ENCODE data around the gene PLCH1.

PLCH1 gene

DNA sequence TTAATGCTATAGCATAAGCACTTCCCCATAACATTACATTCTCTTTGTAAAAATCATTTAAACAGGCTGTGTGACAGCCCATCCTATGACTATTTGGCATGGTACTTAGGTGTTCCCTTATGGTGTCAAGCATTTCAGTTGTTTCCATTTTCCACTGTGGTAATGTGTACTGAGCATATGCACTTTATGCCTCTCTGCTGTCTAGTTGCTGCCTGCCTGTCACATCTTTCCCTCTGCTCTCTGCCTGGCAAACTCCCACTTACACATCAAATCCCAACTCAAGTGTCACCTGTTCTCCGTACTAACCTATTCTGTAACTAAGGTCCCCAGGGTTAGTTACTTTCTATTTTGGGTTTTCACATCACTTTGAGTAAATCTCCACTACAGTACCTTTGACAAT, 367.0 kb downstream of the PLCH1 start:
- DNase-seq (ENCODE audit: low read depth): no peak

DNA sequence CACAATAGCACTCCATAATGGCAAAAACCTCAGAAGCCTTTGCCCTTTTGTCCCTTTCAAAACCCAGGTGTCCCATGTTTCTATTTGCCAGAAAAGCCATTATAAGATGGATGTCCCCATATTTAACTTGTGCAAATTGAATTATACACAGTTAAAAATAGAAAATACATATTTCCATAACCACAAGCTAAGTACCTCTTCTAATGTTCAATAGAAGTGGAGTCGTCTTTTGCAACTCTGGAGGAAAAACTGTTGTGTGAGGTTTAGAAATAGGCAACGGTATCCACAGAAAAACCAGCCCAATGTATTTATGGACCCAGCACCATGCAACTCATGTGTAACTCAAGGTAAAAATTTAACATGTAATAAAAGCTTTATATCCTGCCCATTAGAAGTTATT, 367.8 kb downstream of the PLCH1 start:
- DNase-seq (ENCODE audit: low read depth): no peak

DNA sequence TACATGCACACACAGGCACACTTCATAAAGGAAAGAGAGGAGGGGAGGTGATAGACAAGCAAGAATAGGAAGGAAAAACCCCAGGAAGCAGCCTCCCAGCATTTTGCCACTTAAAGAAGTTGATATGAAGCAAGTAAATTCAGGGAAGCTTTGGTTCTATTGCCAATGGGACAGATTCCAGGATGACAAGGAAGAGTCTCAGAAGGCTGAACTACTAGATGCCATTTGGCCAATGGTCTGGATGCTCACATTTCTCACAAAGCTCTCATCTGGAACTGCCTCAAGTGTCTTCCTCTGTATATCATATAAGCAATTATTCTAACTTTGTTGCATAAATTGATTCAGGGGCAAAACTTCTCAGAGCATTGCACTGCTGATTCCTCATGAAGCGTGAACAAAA, 372.6 kb downstream of the PLCH1 start:
- no peak for DNase-seq (ENCODE audit: low read depth)

DNA sequence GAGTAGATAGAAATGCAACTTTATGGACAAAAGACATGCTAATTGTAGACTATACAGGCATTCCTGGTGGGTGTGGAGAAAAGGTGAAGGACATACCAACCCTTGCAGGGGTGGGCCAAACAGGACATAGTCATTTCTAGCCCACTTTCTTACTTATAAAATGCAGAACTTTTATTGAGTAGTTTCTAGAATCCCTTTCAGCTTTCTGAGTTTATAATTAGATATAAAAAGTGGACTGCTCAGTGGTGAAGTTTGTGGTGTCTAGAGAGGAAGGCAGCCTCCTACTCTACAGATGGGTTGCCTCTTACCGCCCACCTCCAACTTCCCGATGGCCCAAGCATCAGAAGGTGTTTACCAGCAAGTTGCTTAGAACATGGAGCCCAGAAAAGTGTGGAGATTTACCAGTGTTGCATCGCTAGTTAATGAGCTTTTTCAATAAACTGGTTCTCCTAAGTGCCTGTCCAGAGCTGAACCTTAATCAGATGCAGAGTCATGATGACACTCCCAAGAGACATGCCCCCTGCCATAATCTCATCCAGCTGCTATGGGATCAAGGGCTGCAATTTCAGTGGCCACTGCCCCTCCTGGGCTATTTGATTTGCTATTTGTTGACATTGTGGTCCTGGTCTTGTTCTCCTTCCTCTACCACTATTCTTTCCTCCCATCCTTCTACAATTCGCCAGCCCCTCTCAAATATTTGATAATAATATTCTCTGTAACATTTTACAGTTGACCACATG, 373.9 kb downstream of the PLCH1 start:
- no peak for DNase-seq (ENCODE audit: low read depth)

DNA sequence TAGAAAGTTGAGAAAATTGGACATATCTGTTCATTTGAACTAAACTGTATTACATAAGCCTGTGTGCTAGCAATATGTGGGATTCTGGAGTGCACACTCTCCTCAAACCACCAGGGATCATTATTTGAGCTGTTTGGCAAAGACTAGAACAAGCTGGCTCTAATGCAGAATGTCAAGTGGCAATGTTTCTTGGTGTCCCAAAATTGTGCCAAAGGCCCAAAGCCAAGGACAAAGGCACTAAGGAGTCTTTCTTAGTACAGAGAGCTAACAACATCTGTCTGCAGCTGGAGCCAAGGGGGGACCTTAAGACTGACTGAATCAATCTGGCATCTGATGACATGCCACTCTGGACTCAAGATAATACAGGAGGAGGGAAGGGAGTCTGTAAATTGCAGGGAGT, 374.7 kb downstream of the PLCH1 start:
- no peak for DNase-seq (ENCODE audit: low read depth)

DNA sequence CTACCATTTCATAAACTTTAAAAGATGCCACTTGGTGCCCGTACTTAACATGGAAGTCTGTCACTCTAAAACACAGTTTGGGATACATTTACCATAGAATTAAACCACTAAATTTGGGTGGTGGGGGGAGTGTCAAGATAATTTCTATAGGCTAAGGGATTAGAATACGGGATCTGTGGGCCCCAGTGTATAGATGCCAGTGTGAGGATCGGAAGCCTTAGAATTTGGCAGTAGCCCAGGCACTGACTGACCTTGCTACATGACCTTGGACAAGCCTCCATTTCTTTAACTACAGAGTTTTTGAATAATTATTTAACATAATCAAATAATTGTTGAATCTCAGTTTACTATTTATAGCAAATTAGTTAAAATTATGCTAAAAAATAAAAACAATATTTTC, 375.1 kb downstream of the PLCH1 start:
- DNase-seq (ENCODE audit: low read depth): no peak

DNA sequence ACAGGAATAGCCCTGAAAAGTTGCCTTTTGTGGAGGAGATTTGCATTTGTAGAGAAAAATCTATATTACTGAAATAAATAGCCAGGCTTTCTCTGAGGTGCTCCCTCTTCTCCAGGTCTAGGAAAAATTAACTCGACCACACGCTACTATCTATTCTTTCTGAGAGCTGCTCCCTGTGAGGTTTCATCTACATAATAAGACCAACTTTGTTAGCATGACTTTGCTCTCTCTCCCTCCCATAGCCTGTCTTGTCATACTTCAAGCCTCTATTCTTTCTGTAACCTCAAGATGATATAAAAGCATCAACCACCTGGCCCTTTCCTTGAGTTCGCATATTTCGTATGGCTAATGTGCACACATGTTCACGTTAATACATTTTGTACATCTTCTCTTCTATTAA, 375.6 kb downstream of the PLCH1 start:
- no peak for DNase-seq (ENCODE audit: low read depth)

DNA sequence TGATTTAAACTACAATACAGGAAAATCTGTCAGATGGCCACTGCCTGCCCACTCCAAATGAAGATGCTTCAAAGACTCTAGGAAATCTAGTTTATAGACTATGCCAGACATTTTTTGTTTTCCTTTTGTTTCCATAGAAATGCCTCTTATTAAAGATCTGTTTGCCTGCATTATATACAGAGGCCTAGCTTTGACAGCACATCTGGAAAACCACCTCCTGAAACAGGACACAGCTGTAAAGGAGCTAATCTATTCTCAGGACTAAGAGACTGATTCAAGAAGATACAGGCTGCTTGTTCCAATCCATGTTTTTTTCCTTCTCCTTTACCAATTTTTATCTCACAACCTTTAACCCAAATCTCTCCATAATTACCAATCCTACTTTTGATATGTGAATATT, 376.1 kb downstream of the PLCH1 start:
- no peak for DNase-seq (ENCODE audit: low read depth)

DNA sequence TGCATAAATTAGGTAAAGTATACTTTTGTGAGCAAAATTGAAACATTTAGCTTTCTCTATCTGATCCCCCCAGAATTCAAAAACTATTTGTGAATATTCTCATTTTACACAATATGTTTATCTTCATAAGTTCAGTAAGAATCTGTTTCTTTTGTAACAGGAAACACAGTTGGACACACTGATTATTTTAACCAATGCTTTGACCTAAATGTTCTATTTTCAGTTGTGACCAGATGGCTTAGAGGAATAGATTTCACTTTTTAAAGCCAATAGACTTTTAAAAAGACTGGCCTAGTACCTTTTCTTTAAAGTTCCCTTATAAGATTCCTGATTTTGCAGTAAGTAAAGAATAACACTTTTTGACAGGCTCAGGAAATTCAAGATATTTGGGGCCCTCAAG, 377.4 kb downstream of the PLCH1 start:
- no peak for DNase-seq (ENCODE audit: low read depth)

DNA sequence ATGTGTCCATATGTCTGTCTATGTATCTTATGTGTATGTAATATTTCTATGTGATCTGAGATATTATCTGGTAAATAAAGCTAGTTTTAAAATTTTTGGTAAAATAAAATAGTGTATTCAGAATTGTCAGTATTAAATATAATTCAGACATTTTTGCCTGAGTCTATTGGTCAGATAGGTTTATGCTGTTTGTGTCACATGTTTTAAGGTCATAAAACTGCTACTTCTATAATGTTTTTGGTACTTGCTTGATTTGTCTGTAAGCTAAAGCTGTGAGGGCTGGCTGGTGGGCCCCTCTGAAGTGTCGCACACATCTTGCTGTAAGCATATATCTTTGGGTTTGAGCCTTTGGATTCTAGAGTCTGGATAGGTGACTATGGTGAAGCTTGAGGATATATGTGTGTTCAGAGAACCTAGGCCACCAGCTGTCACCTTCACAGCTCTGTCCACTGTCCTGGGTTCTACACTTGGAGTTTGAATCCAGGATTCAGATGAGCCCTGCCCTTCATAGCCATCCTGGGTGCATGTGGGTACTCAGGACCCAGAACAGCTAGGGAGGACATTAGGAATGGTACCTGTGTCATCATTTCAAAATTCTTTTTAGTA, 379.6 kb downstream of the PLCH1 start:
- no peak for DNase-seq (ENCODE audit: low read depth)

DNA sequence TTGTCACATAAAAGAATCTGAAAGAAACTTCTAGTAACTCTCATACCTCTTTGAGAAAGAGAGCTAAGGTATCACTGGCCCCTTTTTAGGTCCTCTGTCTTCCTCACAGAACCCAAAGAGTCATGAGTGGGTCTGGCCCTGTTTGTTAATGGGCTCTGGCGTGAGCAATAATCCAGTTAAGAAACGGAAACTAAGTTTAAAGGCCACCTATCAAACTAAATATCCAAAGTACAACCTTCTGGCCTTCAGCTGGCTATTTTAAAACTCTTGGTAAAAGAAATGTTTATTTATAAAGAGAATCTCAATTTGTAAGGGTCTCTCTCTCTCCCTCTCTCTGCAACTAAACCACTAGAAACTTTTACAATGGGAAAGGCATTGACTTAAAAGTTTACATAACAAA, 380.4 kb downstream of the PLCH1 start:
- no peak for DNase-seq (ENCODE audit: low read depth)

DNA sequence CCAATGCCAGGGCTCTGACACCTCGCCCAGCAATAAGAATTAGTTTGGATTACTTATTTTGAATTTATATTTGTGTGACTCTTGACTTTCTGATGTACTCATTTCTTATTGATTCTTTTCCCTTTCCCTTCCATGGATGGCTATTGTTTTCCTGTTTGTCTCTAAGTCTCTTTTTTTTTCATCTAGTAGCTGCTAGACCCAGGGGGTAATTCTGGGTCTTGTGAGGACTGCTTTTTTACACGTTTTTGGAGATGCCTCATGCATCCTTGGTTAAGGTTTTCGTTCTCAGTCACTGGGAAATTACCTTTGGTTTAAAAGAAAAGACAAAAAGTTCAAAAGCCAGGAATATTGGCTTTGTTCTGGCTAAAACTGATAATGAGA, 381.2 kb downstream of the PLCH1 start:
- DNase-seq (ENCODE audit: low read depth): no peak

DNA sequence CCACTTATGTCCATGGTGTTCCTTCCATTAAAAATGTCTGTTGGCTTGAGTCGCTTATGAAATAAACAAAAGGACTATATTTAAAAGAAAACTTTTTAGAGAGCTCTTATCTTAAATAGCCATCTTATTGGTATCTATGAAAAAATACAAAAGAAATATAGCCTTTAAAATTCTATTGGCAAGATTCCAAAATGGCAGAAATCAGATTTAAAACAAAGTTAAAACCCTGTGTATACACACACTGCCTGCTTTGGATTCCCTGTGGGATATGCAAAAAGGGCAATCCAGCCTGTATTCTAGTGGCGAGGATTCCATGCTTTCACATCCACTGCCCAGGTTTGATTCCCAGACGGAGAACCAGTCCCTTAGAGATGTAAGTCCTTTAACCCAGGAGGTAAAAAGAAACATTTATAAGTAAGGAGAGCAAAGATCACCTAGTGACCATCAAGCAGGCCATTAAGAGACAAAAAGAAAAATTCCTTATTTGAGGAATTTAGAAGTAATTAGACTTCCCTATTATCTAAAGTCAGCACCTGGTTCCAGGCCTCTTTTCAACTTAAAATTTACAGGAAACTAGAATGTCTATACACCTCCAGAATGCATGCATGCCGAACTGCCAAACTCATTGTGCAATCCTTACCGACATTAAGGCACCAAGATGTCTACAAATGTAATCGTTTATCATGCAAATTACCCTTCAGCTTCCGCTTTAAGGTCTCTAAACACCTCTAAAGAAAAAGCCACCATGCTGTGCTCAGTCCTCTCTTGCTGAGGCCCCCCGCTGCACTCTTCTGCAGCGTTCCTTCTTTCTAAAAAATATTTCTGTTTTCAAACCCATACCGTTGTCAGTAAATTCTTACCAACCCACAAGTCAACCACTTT, 381.8 kb downstream of the PLCH1 start:
- DNase-seq (ENCODE audit: low read depth): peak; percentile 7

DNA sequence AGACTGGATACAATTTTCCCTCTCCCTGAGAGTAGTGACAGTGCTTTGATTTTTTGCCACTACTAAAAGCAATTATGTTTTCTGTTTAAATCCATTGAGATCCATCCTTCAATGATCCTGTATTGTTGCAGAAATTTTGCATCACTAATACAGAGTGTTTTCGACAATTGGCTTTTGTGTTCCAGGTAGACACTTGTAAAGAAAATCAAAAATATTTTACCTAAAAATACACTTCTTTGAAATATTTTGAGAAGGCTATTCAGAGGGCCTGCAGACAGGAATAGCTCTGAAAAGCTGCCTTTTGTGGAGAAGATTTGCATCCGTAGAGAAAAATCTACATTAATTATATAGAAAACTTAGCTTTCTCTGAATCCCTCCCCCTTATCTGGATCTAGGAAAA, 384.6 kb downstream of the PLCH1 start:
- DNase-seq (ENCODE audit: low read depth): no peak

DNA sequence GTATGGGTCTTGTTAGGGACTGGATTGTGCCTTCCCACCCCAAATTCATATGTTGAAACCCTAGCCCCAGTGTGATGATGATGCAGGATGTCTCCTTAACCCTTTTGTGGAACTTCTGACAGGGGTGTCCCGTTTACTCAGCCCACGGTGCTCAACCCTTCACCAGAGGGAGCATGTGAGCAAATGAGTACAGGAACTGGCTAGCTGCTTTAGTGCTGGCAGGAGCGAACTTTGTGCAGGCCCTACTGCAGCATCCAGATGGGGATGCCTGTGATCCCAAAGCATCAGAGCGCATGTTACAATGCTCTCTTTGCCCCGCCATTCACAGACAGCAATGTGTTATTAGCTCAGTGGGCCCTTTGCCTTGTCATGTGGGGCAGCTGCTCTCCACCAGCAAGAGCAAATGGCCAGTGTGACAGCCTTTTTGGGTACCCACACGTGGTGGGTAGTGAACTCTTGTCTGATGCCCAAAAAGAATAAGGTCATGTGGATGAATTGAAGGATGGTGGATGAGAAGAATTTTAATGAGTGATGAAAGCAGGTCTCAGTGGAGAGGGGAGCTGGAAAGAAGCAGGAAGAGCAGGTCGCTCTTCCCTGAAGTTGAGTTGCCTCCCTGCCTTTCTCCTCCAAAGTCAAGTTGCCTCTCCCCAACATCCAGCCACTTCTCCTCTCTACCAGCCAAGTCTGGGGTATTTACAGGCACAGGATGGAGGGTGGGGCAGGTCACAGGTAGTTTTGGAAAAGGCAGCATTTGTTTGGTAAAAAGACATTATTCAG, 388.1 kb downstream of the PLCH1 start:
- no peak for DNase-seq (ENCODE audit: low read depth)

DNA sequence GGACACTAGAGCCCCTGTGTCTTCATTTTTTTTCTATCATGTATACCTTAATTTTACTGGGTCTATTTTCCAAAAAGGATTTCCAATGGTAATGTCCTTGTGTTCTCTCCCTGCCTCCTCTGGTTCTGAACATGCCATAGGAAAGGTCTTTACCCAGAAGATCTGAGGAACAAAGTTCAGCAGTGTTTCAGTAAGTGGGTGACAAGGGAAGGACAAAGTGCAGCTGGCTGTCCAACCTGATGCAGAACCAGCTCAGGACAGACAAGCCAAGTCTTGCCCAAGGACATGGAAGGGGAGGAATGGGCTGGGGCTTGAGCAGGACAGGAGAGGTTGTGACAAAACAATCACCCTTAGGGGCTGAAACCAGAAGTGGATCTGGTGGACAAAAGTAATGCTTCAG, 390.2 kb downstream of the PLCH1 start:
- no peak for DNase-seq (ENCODE audit: low read depth)

DNA sequence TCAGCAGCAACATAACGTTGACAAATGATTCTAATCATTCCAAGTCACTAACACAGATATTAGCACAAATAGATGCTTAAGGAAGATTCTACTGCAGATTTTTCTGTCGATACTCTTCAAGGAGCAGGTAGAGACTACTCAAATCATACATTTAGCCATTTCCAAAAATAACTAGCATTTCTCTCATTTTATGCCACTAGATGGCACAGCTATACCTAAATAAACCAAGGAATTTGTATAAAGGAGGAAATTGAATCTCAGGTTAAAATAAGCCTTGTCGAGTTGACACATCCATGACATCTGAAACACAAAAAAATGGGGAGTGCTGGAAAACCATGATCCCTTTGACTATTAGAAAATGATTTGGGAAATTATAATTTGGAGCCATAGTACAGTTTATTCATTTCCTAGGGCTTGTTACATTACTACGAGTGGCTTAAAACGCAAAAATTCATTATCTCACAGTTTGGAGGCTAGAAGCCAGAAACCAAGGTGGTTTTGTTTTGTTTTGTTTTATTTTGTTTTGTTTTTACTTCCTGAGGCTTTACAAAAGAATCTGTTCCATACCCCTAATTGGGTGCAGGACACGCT, 391.9 kb downstream of the PLCH1 start:
- DNase-seq (ENCODE audit: low read depth): peak; percentile 23

DNA sequence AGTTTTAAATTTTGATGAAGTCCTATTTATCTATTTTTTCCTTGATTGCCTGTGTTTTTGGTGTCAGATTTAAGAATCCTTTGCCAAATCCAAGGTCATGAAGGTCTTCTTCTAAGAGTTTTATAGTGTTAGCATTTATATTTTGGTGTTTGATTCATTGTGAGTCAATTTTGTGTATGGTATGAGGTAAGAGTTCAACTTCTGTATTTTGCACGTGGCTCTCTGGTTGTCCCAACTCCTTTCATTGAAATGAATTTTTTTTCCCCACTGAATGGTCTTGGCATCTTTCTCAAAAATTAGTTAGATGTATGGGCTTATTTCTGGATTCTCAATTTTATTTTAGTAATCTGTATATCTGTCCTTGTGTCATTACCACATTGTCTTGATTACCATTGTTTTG, 394.3 kb downstream of the PLCH1 start:
- DNase-seq (ENCODE audit: low read depth): no peak

DNA sequence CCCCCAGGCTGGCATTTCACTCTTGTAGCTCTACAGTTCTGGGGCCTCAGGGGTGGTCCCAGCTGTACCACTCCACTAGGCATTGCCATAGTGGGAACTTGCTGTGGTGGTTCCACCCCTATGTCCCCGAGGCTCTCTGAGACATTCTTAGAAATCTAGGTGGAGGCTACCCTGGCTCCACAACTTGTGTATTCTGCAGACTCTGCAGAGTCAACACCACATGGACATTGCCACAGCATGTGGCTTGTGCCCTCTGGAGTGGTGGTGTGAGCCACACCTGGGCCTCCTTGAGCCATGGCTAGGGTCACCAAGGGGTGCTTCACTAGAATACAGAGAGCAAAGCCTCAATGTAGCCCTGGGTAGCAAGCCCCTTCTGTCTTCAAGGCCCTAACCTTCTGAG, 397.0 kb downstream of the PLCH1 start:
- no peak for DNase-seq (ENCODE audit: low read depth)

DNA sequence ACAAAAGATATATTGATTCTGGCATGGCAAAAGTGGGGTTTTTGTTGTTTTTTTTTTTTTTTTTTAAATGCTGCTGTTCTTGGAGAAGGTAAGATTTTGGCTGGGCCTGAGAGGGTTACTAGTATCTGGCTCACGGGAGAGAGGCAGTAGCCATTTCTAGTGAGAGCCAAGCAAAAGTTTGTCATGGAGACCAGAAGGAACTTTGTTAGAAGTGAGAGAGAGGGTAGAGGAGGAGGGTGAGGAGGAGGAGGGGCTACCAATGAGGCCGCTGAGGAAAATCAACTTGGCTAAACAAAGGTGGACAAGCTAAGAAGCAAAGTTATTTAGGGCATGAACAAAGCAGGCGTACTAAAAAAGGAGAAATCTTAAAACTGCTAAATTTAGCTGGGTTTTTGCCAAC, 402.5 kb downstream of the PLCH1 start:
- DNase-seq (ENCODE audit: low read depth): no peak

DNA sequence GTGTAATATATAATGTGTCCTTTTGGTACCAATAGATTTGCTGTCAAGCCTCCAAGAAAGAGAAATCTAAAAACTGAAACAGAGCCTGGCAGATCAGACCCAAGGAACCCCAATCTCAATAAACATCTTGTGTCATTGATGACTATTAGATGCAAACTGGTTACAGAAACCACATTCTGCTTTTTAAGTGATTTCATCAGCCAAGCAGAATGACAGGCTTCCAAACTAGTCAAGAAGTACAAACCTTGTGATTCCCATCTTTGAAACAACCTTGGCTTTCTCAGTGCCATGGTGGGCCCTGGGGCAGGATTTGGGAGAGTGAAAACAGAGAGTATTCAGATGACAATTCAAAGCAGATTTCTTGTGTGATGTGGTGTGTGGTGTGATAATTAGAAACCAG, 405.8 kb downstream of the PLCH1 start:
- DNase-seq (ENCODE audit: low read depth): no peak

DNA sequence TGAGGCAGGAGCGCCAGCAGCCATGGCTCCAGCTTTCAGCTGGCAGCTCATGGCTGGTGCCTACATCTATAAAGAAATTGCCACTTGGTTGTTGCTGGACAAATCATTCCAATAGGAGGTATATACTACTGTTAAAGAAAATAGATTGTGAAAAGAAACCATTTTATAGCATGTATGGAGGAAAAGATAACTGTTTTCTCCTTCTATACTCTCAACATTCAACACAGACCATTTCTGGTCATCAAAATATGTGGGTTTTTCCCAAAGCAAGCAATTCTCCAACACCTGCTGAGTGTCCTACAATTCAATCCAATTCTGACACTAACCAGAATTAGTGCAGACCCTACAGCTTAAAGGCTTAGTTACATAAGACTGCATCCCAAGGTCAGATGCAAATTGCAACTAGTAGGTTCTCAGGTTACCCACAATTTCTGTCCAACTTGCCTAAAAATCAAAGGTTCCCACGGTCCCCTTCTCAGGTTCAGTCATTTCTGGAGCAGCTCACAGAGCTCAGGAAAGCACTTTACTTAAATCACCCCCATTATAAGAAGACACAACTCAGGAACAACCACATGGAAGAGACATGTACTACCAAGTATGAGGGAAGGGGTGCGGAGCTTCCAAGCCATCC, 409.0 kb downstream of the PLCH1 start:
- no peak for DNase-seq (ENCODE audit: low read depth)
